BE2C (cell line): Measurements from ENCODE around the gene PRKN.

Experiments used
- DNase-seq: peaks from one replicate; pipeline ENCODE4 v3.0.0-alpha.2; 2020
- H3K27me3 ChIP-seq: fragments of 250-450 bp; sonication (Bioruptor Pico); 2 replicates; pipeline ENCODE4 v1.5.1; 2020; ENCODE audit warnings: mild to moderate bottlenecking
- H3K36me3 ChIP-seq: fragments of 250-450 bp; sonication (Bioruptor Pico); 2 replicates; pipeline ENCODE4 v1.5.1; 2020; ENCODE audit warnings: mild to moderate bottlenecking
- H3K4me1 ChIP-seq: fragments of 250-450 bp; sonication (Bioruptor Pico); 2 replicates; pipeline ENCODE4 v1.5.1; 2020
- H3K4me3 ChIP-seq: 2 replicates; pipeline ENCODE4 v1.5.1; 2011; ENCODE audit warnings: low read depth, low read length
- H3K9me3 ChIP-seq: fragments of 250-450 bp; sonication (Bioruptor Pico); 2 replicates; pipeline ENCODE4 v1.5.1; 2020
- TF ChIP-seq, protein P1 (sequence below): IDR thresholded peaks from 2 replicates; pipeline ENCODE4 v1.5.1; 2012; ENCODE audit warnings: mild to moderate bottlenecking, low read depth, low read length

PRKN gene

DNA sequence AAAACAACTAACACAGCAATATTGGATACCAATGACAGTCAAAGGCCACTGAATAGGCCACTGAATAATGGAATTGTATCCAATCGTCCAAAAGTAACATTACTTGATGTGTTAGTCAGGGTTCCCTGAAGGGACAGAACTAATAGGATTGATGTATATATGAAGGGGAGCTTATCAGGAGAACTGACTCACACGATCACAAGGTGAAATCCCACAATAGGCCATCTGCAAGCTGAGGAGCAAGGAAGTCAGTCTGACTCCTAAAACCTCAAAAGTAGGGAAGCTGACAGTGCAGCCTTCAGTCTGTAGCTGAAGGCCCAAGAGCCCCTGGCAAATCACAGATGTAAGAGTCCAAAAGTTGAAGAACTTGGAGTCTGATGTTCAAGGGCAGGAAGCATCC, 571.4 kb downstream of the PRKN start:
- Histone ChIP-seq H3K4me1 (no peaks in the 10 kb centered on the region), H3K4me3 (no peak overlapping the region), H3K36me3 (no peaks in the 10 kb centered on the region), H3K27me3 (no peaks in the 10 kb centered on the region), H3K9me3 (no peaks in the 10 kb centered on the region)
- DNase-seq = no peak
- TF ChIP-seq, protein P1, sequence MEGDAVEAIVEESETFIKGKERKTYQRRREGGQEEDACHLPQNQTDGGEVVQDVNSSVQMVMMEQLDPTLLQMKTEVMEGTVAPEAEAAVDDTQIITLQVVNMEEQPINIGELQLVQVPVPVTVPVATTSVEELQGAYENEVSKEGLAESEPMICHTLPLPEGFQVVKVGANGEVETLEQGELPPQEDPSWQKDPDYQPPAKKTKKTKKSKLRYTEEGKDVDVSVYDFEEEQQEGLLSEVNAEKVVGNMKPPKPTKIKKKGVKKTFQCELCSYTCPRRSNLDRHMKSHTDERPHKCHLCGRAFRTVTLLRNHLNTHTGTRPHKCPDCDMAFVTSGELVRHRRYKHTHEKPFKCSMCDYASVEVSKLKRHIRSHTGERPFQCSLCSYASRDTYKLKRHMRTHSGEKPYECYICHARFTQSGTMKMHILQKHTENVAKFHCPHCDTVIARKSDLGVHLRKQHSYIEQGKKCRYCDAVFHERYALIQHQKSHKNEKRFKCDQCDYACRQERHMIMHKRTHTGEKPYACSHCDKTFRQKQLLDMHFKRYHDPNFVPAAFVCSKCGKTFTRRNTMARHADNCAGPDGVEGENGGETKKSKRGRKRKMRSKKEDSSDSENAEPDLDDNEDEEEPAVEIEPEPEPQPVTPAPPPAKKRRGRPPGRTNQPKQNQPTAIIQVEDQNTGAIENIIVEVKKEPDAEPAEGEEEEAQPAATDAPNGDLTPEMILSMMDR = no peak

DNA sequence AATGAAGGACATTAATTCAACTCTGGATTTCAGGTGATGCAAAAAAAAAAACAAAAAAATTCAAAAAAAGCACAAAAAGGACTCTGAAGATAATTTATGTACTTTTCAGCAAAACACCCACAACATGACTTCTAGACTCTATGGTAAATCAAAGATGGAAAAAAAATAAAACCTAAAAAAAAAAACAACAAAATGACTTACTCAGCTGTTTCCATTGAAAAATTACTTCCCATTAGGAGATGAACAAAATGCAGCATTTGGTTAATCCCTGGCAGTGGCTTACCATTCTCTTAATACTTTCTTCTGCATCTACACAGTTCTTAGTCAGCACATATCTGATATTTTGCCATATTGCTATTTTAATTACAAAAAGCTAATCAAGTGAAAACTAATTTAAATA, 572.6 kb downstream of the PRKN start:
- Histone ChIP-seq H3K4me3 (no peak overlapping the region), H3K4me1 (no peaks in the 10 kb centered on the region), H3K9me3 (no peaks in the 10 kb centered on the region), H3K36me3 (no peaks in the 10 kb centered on the region), H3K27me3 (no peaks in the 10 kb centered on the region)
- TF ChIP-seq, protein P1 = no peak
- no peak for DNase-seq

DNA sequence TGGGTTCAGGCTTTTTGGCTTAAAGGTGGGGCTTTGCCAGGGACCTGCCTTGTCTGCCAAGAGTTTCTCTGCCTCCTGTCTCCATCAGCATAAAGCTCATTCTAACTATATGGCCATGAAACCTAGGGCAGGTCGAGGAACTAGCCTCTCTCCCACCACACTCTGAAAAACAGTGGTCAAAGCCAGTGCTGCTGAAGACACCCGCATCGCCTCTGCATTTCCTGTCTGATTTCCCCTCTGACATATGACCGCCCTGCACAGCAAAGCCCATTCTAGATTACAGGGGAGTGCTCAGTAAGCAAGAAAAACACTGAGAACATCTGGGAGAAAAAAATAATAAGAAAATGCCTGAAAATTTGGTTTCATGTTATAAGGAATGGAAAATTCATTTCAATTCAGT, 573.6 kb downstream of the PRKN start:
- Histone ChIP-seq H3K4me1 (no peaks in the 10 kb centered on the region), H3K9me3 (no peaks in the 10 kb centered on the region)
- no peak for DNase-seq

DNA sequence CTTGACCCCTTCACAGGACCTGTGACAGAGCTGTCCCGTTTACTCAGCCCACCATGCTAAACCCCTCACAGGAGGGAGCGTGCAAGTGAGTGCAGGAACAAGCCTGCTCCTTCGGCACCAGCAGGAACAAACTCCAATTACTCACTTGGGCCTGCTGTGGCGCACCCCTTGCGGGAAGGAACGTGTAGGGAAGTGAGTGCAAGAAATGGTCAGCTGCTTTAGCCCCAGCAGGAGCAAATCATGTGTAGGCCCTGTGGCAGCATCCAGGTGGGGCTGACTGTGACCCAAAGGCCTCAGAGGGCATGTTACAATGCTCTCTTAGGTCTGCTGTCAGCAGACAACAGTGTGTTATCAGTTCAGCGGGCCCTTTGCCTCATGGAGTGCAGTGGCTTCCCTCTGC, 574.4 kb downstream of the PRKN start:
- TF ChIP-seq, protein P1 = no peak
- Histone ChIP-seq H3K4me3 (no peak overlapping the region), H3K36me3 (no peaks in the 10 kb centered on the region), H3K9me3 (no peaks in the 10 kb centered on the region), H3K4me1 (no peaks in the 10 kb centered on the region), H3K27me3 (no peaks in the 10 kb centered on the region)
- DNase-seq = no peak

More for the DNA sequence above, 573.6 kb downstream of the PRKN start:
- no peaks in the 10 kb centered on the region for H3K27me3 ChIP-seq
- no peak overlapping the region for H3K4me3 ChIP-seq
- TF ChIP-seq, protein P1 = no peak
- H3K36me3 ChIP-seq = no peaks in the 10 kb centered on the region

DNA sequence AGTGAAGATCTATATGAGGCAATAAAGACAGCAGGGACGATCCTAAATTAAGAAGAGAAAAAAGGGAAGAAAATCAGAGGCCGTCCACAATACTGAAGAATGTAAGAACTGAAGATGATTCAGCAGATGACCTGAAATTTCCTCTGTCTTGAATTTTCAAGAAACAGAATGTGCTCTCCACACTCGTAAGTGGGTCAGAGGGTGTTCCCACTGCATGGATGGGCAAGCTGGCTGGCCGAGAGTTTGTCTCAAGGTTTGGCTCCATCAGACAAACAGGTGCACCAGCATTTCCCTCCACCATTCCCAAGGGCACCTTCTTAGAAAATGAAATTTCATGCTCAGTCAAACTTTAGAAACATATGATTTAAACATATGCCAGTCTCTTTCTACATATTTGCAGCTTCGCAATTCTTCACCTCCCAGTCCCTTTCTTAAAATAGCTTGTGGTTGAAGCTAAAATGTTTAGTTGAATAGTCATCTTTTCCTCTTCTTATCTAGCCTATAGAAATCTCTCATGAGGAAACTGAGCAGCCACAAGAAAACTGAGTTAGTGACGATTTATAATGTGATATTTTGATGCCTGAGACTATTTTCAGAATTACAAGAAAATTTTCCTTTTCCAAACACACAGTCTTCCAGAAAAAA, 576.4 kb downstream of the PRKN start:
- no peak overlapping the region for H3K4me3 ChIP-seq
- no peaks in the 10 kb centered on the region for H3K4me1 ChIP-seq
- TF ChIP-seq, protein P1 = no peak
- H3K9me3 ChIP-seq = no peaks in the 10 kb centered on the region
- H3K36me3 ChIP-seq = no peaks in the 10 kb centered on the region
- H3K27me3 ChIP-seq = no peaks in the 10 kb centered on the region
- DNase-seq = no peak

DNA sequence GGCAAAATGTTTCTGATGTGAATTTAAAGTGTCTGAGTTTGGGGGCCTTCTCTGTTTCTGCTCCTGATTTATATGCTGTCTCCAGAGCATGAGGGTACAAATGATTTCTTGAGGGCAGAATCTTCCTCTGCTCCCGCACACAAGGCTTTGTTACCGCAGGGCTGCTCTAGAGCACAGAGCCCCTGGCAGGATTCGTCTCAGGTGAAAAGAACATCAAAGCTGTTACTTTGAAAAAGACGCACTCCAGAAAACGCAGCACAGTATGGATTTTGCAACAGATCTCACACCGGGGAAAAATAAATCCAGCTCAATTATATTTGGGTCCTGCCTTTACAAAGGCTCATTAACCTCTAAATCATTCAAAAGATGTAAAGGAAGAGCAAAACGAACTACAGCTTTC, 577.3 kb downstream of the PRKN start:
- Histone ChIP-seq H3K4me1 (no peaks in the 10 kb centered on the region), H3K27me3 (no peaks in the 10 kb centered on the region), H3K36me3 (no peaks in the 10 kb centered on the region), H3K4me3 (no peak overlapping the region), H3K9me3 (no peaks in the 10 kb centered on the region)
- DNase-seq = no peak
- TF ChIP-seq, protein P1 = no peak
